Thyroid gland (tissue), 4 donors: ENCODE results near the gene SNX4.

Source experiments
- POLR2A ChIP-seq, 2 donors: fragments of 450-650 bp; IDR thresholded peaks; one replicate each; pipeline ENCODE4 v1.6.1; 2017; ENCODE audit warnings: antibody characterized with exemption in 2 of 2, mild to moderate bottlenecking in 2 of 2, moderate library complexity in 1 of 2
- TF ChIP-seq, protein P1 (sequence below), 6 experiments: fragments of 200-600 bp in 3 of 6; fragments of 450-650 bp in 3 of 6; sonication (generic) in 3 of 6; IDR thresholded peaks; one replicate each; pipeline ENCODE4 v1.5.1; 2016 to 2019; ENCODE audit warnings: antibody characterized with exemption in 6 of 6, mild to moderate bottlenecking in 2 of 6, inconsistent platforms in 1 of 6, moderate library complexity in 1 of 6

DNA sequence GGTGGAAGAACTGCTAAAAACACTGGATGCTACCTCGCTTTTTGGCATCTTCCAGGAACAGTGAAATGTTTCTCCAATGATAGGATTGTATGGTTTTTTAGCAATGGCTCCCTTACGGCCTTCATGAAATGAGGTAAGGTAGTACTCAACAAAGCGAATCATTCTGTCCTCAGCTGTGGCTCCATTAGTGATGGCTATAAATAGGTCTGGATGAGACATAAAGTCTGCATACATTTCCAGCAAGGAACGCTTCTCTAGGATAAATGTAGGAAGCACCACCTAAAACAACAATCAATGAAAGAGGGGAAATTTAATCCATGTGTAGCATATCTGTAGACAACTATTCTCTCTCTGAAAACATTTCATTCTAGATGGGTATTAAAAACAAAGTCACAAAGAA lies 32.4 kb upstream of the SNX4 start:
- TF ChIP-seq, protein P1, sequence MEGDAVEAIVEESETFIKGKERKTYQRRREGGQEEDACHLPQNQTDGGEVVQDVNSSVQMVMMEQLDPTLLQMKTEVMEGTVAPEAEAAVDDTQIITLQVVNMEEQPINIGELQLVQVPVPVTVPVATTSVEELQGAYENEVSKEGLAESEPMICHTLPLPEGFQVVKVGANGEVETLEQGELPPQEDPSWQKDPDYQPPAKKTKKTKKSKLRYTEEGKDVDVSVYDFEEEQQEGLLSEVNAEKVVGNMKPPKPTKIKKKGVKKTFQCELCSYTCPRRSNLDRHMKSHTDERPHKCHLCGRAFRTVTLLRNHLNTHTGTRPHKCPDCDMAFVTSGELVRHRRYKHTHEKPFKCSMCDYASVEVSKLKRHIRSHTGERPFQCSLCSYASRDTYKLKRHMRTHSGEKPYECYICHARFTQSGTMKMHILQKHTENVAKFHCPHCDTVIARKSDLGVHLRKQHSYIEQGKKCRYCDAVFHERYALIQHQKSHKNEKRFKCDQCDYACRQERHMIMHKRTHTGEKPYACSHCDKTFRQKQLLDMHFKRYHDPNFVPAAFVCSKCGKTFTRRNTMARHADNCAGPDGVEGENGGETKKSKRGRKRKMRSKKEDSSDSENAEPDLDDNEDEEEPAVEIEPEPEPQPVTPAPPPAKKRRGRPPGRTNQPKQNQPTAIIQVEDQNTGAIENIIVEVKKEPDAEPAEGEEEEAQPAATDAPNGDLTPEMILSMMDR (IDR thresholded peaks at IDR 0.05) = no peak
- TF ChIP-seq POLR2A (IDR thresholded peaks at IDR 0.05) = no peak
